ENCODE measurements around the gene S100Z. TPM values are rescaled to one million over a fixed set of nuclear protein-coding genes. Genes with fewer than 3 reads are reported as not detected.

S100Z gene
- total and polyA plus RNA-seq, 10 of the 15 experiments (the other 5 are each of a cell fraction or from before 2014, with no cell fraction given): 0.12 to 0.51 (median 0.30) TPM; not detected in 2

DNA sequence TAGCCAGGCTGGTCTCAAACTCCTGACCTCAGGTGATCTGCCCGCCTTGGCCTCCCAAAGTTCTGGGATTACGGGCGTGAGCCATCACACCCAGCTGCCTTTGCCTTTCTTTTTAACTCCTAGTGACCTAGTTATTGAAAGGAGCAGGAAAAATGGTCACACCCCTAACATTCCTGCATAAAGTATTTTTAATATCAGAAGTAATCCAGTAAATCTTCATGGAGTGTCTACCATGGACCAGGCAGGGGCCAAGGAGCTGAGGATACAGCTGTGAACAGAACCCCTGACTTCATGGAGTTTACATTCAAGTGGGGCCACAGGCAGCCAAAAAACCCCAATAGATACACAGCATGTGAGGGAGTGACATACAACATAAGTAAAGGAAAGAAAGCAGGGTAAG lies 49.2 kb upstream of the S100Z start:
- CTCF ChIA-PET: interaction anchor here (0.9 to 1.3 kb wide), 2 partner anchors 9 to 26 kb away, joined by 3 to 4 read pairs; no protein-coding TSS in a partner anchor
- no peak overlapping the region for H3K9ac ChIP-seq (ENCODE audit: control insufficient read depth, insufficient read depth, low read length)
- SMC1A ChIA-PET (ENCODE audit: uncharacterized antibody, unreplicated experiment): no interaction called here
- in situ Hi-C loops (cut with MboI) (no loop called here), intact Hi-C loops (cut with micrococcal nuclease; ENCODE audit: unreplicated experiment) (no loop called here)
- no TSS peak for BruUV-seq (replicated peaks)
- no peak overlapping the region for H3K4me2 ChIP-seq (ENCODE audit: control insufficient read depth, insufficient read depth)
- DNase-seq (ENCODE audit: low read depth, low spot score): no peak
- H2AFZ ChIP-seq (ENCODE audit: control insufficient read depth, low read depth, low read length): no peak overlapping the region
- H3K79me2 ChIP-seq (ENCODE audit: control insufficient read depth, insufficient read depth, low read length): no peaks in the 10 kb centered on the region
- ATAC-seq: no peak
- no peaks in the 10 kb centered on the region for H3K36me3 ChIP-seq (ENCODE audit: control insufficient read depth in 2 of 2, insufficient read depth in 2 of 2, low read length in 1 of 2)
- no peaks in the 10 kb centered on the region for H3K4me1 ChIP-seq (ENCODE audit: control insufficient read depth, insufficient read depth, low read length)
- RAD21 ChIA-PET (ENCODE audit: unreplicated experiment): no interaction called here
- no peak for TF ChIP-seq ZNF24 (IDR thresholded peaks at IDR 0.05)
- TF ChIP-seq IKZF2 (IDR thresholded peaks at IDR 0.05): no peak
- TF ChIP-seq SMARCA5 (IDR thresholded peaks at IDR 0.05): no peak
- TF ChIP-seq ESRRA (IDR thresholded peaks at IDR 0.05; ENCODE audit: low read length): no peak
- TF ChIP-seq, protein P1, sequence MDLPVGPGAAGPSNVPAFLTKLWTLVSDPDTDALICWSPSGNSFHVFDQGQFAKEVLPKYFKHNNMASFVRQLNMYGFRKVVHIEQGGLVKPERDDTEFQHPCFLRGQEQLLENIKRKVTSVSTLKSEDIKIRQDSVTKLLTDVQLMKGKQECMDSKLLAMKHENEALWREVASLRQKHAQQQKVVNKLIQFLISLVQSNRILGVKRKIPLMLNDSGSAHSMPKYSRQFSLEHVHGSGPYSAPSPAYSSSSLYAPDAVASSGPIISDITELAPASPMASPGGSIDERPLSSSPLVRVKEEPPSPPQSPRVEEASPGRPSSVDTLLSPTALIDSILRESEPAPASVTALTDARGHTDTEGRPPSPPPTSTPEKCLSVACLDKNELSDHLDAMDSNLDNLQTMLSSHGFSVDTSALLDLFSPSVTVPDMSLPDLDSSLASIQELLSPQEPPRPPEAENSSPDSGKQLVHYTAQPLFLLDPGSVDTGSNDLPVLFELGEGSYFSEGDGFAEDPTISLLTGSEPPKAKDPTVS (IDR thresholded peaks at IDR 0.05; ENCODE audit: low read depth, low read length): no peak
- no peak for TF ChIP-seq TARDBP (IDR thresholded peaks at IDR 0.05; ENCODE audit: borderline replicate concordance)
- TF ChIP-seq POU2F2 (IDR thresholded peaks at IDR 0.05; ENCODE audit: borderline replicate concordance, low read depth, low read length): no peak
- TF ChIP-seq PML (IDR thresholded peaks at IDR 0.05; ENCODE audit: low read length): no peak
- no peak for TF ChIP-seq YY1 (IDR thresholded peaks at IDR 0.05; ENCODE audit: low read depth, low read length)
- no peak for TF ChIP-seq SUPT20H (IDR thresholded peaks at IDR 0.05; ENCODE audit: borderline replicate concordance, control insufficient read depth, low read depth, low read length)
- TF ChIP-seq, protein P2, sequence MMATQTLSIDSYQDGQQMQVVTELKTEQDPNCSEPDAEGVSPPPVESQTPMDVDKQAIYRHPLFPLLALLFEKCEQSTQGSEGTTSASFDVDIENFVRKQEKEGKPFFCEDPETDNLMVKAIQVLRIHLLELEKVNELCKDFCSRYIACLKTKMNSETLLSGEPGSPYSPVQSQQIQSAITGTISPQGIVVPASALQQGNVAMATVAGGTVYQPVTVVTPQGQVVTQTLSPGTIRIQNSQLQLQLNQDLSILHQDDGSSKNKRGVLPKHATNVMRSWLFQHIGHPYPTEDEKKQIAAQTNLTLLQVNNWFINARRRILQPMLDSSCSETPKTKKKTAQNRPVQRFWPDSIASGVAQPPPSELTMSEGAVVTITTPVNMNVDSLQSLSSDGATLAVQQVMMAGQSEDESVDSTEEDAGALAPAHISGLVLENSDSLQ (IDR thresholded peaks at IDR 0.05): no peak
- no peak for TF ChIP-seq BACH1 (IDR thresholded peaks at IDR 0.05; ENCODE audit: borderline replicate concordance)
- no peak for TF ChIP-seq NR2C1 (IDR thresholded peaks at IDR 0.05)
- TF ChIP-seq, protein P3, sequence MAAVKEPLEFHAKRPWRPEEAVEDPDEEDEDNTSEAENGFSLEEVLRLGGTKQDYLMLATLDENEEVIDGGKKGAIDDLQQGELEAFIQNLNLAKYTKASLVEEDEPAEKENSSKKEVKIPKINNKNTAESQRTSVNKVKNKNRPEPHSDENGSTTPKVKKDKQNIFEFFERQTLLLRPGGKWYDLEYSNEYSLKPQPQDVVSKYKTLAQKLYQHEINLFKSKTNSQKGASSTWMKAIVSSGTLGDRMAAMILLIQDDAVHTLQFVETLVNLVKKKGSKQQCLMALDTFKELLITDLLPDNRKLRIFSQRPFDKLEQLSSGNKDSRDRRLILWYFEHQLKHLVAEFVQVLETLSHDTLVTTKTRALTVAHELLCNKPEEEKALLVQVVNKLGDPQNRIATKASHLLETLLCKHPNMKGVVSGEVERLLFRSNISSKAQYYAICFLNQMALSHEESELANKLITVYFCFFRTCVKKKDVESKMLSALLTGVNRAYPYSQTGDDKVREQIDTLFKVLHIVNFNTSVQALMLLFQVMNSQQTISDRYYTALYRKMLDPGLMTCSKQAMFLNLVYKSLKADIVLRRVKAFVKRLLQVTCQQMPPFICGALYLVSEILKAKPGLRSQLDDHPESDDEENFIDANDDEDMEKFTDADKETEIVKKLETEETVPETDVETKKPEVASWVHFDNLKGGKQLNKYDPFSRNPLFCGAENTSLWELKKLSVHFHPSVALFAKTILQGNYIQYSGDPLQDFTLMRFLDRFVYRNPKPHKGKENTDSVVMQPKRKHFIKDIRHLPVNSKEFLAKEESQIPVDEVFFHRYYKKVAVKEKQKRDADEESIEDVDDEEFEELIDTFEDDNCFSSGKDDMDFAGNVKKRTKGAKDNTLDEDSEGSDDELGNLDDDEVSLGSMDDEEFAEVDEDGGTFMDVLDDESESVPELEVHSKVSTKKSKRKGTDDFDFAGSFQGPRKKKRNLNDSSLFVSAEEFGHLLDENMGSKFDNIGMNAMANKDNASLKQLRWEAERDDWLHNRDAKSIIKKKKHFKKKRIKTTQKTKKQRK (IDR thresholded peaks at IDR 0.05; ENCODE audit: low read depth, low read length): no peak
- no peak for TF ChIP-seq MYC (IDR thresholded peaks at IDR 0.05; ENCODE audit: insufficient read depth, insufficient read length, insufficient replicate concordance, low read length, severe bottlenecking)
- TF ChIP-seq, protein P4, sequence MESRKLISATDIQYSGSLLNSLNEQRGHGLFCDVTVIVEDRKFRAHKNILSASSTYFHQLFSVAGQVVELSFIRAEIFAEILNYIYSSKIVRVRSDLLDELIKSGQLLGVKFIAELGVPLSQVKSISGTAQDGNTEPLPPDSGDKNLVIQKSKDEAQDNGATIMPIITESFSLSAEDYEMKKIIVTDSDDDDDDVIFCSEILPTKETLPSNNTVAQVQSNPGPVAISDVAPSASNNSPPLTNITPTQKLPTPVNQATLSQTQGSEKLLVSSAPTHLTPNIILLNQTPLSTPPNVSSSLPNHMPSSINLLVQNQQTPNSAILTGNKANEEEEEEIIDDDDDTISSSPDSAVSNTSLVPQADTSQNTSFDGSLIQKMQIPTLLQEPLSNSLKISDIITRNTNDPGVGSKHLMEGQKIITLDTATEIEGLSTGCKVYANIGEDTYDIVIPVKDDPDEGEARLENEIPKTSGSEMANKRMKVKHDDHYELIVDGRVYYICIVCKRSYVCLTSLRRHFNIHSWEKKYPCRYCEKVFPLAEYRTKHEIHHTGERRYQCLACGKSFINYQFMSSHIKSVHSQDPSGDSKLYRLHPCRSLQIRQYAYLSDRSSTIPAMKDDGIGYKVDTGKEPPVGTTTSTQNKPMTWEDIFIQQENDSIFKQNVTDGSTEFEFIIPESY (IDR thresholded peaks at IDR 0.05): no peak
- no peak for TF ChIP-seq SMAD5 (IDR thresholded peaks at IDR 0.05; ENCODE audit: low read depth)
- no peak for TF ChIP-seq HDAC2 (IDR thresholded peaks at IDR 0.05)
- no peak for TF ChIP-seq PAX8 (IDR thresholded peaks at IDR 0.05)
- TF ChIP-seq RFX5 (IDR thresholded peaks at IDR 0.05; ENCODE audit: low read depth, low read length): no peak
- no peaks in the 10 kb centered on the region; a peak in 1 of 4 replicates for H3K27me3 ChIP-seq (replicated peaks in 1 of 2; ENCODE audit: control insufficient read depth in 2 of 2, insufficient read depth in 2 of 2, low read length in 1 of 2)
- POLR2A ChIA-PET: no interaction called here
- H4K20me1 ChIP-seq (ENCODE audit: control insufficient read depth, insufficient read depth): no peaks in the 10 kb centered on the region
- no peaks in the 10 kb centered on the region for H3K9me3 ChIP-seq (replicated peaks; ENCODE audit: control insufficient read depth, insufficient read depth, low read length)
- no peak overlapping the region for H3K27ac ChIP-seq (ENCODE audit: control insufficient read depth, insufficient read depth)
- no peak overlapping the region for H3K4me3 ChIP-seq
- 35% methylated on average over 3 of the region's 3 CpGs for WGBS (ENCODE audit: insufficient coverage, insufficient replicate concordance, low lambda C conversion rate, missing lambda C conversion rate)
- no peak for FAIRE-seq
